Measurements from ENCODE around the gene SLC1A7.

Gene SLC1A7

DNA sequence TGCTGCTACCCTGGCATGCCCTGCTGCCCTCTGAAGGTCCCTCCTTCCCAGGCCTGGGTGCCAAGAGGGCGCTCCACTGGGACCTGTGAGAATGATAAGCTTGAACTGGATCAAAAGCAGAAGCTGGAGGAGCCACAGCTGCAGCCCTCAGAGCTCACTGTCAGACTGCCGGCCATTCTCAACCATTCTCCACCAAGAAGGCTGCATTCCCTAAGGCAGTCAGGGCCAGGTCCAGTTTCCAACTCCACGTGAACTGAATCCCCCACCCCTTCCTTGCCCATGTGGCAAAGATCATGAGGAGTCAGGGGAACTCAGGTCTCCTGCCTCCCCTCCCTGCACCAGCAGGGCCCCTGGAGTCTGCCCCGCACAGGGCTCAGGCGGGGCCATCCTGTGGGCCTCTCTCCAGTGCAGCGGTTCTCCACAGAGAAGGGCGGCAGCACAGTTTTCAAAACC is 19.5 kb downstream of the SLC1A7 start:
- TF ChIP-seq, protein P1, sequence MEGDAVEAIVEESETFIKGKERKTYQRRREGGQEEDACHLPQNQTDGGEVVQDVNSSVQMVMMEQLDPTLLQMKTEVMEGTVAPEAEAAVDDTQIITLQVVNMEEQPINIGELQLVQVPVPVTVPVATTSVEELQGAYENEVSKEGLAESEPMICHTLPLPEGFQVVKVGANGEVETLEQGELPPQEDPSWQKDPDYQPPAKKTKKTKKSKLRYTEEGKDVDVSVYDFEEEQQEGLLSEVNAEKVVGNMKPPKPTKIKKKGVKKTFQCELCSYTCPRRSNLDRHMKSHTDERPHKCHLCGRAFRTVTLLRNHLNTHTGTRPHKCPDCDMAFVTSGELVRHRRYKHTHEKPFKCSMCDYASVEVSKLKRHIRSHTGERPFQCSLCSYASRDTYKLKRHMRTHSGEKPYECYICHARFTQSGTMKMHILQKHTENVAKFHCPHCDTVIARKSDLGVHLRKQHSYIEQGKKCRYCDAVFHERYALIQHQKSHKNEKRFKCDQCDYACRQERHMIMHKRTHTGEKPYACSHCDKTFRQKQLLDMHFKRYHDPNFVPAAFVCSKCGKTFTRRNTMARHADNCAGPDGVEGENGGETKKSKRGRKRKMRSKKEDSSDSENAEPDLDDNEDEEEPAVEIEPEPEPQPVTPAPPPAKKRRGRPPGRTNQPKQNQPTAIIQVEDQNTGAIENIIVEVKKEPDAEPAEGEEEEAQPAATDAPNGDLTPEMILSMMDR (IDR thresholded peaks at IDR 0.05; ENCODE audit: low read depth, low read length, missing control alignments): no peak
- in situ Hi-C loops (cut with HindIII; ENCODE audit: low sequenced_read_pairs): no loop called here
- H3K4me3 ChIP-seq (ENCODE audit: low read depth, low read length): no peak overlapping the region
- no peak for DNase-seq (ENCODE audit: low read depth)

DNA sequence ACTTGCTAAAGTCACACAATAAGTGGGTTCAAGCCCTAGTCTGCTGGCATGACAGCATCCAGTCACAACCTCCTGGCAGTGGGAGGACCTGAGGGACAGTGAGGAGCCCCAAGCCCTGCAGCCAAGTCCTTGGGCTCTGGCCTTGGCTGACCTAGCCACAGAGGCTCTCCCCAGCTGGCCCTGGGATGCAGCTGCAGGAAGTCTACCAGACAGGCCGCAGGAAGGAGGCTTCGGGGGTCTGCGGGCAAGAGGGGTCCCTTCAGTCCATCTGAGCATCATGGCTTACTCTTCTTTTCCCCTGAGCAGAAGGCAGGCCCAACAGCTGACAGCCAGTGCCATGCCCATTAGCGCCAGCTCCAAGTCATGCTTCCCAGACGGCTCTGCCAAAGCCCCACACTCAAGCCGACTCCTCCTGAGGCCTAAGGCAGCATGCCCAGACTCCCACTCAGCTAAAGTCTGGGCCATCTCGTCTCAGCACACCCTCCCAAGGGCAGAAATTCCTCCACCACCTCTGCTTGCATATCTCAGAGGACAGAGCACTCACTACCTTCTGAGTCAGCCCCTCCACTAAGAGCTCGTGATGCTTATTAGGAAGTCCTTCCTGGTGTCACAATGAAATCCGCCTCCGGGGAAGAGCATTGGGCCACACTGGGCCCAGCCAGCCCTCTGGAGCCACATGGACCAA is 20.1 kb downstream of the SLC1A7 start:
- no peak for DNase-seq (ENCODE audit: low read depth)
- in situ Hi-C loops (cut with HindIII; ENCODE audit: low sequenced_read_pairs): no loop called here
- H3K4me3 ChIP-seq (ENCODE audit: low read depth, low read length): no peak overlapping the region
- TF ChIP-seq, protein P1 (IDR thresholded peaks at IDR 0.05; ENCODE audit: low read depth, low read length, missing control alignments): no peak

DNA sequence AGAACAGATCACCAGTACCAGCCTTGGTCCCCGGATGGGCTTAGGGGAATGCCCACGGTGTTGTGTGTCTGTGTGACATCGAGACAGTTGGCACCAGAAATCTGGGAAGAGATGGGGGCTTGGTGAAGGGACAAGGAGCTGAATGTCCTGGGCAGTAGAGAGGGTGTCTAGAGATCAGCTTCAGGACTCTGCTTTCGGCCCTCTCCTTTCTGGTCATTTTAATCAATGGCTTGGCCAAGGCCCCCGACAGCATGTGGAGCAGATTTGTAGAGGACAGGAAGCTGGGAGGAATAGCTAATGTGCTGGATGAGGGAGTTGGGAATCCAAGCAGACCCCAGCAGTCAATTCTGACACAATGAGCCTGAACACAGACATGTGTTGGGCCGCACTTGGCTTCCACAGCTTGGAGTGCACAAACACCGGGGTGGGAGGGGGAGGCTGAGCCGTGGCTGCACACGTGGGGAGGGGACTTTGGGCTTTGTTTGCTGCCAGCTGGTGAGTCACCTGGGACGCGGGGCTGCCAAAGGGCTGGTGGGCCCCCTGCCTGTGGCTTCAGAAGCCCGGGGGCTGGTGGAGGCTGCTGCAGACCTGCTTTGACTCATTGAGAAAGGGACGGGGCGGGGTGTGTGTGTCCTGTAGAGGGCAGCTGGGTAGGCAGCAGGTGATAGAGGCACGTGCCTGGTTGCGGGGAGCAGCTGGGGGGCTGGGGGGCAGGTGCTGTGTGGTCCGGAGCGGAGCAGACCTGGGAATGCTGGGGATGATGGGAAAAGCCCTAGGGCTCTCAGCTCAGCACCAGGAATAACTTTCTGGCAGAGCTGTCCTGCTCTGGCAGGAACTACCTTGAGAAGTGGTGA is 20.9 kb downstream of the SLC1A7 start:
- peak; percentile 70 for DNase-seq (ENCODE audit: low read depth)
- no peak overlapping the region for H3K4me3 ChIP-seq (ENCODE audit: low read depth, low read length)
- in situ Hi-C loops (cut with HindIII; ENCODE audit: low sequenced_read_pairs): no loop called here
- TF ChIP-seq, protein P1 (IDR thresholded peaks at IDR 0.05; ENCODE audit: low read depth, low read length, missing control alignments): no peak

DNA sequence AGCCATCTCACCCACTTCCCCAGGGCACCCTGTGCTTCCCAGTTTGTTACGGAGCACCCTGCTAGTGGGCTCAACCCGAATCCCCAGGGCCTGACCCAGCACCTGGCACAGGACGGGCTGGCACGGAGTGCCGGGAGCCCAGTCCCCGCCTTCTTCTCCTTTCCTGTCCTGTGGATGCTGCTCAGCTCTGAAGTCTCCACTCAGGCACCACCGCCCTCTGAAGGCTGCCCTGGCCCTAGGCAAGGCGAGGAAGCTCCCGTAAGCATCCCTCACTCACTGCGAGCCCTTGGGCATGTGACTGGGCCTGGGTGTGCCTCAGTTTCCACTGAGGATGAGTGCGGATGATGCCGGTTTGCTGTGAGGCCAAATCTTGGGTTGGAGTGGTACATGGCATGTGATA is 21.8 kb downstream of the SLC1A7 start:
- TF ChIP-seq, protein P1 (IDR thresholded peaks at IDR 0.05; ENCODE audit: low read depth, low read length, missing control alignments): no peak
- in situ Hi-C loops (cut with HindIII; ENCODE audit: low sequenced_read_pairs): no loop called here
- DNase-seq (ENCODE audit: low read depth): no peak
- no peak overlapping the region for H3K4me3 ChIP-seq (ENCODE audit: low read depth, low read length)

DNA sequence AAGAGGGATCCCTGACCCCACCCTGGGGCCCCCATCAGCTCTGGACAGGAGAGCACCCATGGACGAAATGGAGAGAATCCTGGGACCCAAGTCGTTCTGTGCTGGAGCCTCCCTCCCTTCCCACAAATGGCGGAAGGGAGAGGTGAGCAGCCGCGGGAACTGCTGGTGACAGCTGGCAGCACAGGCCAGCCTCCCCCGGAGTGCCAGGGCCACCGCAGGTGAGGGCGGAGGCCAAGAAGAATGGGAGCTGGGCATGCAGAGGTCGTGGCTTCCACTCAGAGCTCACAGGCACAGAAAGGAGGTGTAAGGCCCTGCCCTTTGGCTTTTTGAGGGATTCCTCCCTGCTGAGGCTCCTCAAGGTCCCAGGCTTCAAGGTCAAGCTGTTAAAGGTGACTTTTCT is 24.6 kb downstream of the SLC1A7 start:
- no peak for DNase-seq (ENCODE audit: low read depth)
- H3K4me3 ChIP-seq (ENCODE audit: low read depth, low read length): no peak overlapping the region
- in situ Hi-C loops (cut with HindIII; ENCODE audit: low sequenced_read_pairs): no loop called here
- TF ChIP-seq, protein P1 (IDR thresholded peaks at IDR 0.05; ENCODE audit: low read depth, low read length, missing control alignments): no peak

DNA sequence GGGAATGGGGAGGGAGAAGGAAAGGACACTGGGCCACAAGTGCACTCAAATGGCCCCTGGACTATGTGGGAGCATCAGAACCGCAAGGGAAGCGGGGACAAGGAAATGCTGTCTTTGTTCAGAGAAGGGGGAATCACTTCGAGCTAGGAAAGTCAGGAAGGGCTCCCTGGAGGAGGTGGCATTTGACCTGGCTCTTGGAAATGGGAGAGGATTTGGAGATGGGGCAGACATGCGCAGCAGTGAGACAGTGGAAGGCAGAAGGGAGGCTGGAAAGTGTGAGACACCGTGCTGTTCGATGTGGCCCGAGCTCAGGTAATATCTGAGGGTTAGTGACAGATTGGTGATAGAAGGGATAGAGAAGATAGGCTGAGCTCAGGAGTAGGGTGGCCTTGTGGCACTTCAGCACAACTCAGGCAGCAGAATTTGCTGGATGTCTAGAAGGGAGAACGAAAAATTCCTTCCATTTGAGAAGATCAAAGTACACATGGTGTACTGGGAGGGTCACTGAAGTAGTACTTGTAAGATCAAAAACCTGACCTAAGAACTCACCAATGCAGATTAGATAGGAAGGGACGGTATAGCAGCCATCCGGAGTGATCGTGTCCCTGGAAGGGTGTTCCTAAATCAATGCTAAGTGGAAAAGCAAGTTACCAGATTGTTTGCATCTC is 25.4 kb downstream of the SLC1A7 start:
- no peak overlapping the region for H3K4me3 ChIP-seq (ENCODE audit: low read depth, low read length)
- TF ChIP-seq, protein P1 (IDR thresholded peaks at IDR 0.05; ENCODE audit: low read depth, low read length, missing control alignments): no peak
- in situ Hi-C loops (cut with HindIII; ENCODE audit: low sequenced_read_pairs): no loop called here
- no peak for DNase-seq (ENCODE audit: low read depth)
